HPDE6-E6E7 (cell line): ENCODE measurements around the gene SGPP1.
"Not testable (repeated sequence)": the region's sequence is repeated elsewhere in the genome, so short reads cannot be mapped to it uniquely, and the experiment has no call there.

Experiments
- DNase-seq: peaks from one replicate; pipeline ENCODE4 v3.0.0; 2011; ENCODE audit warnings: missing footprints; ENCODE audit errors: extremely low spot score

Gene SGPP1

GRCh38 chr14:63727736-63728728 is at the start of gene SGPP1:
Gene SGPP1 (minus strand): TSS chr14:63728065. CDS start chr14:63727944, 121 bp downstream.
- DNase-seq: peak; percentile 73

GRCh38 chr14:63777024-63777423 is 49.2 kb upstream of the SGPP1 start:
- peak; percentile 31 for DNase-seq

- peak; percentile 17 for DNase-seq
These were observed 45.6 kb upstream of the SGPP1 start for GRCh38 chr14:63773504-63773903.

GRCh38 chr14:63770187-63770807 is 42.4 kb upstream of the SGPP1 start:
- peak; percentile 21 for DNase-seq

- no peak for DNase-seq
These were observed 38.7 kb upstream of the SGPP1 start for GRCh38 chr14:63766611-63767010.

- DNase-seq: no peak
These were observed 36.8 kb upstream of the SGPP1 start for GRCh38 chr14:63764620-63765139.

GRCh38 chr14:63764103-63764502 is 36.2 kb upstream of the SGPP1 start:
- no peak for DNase-seq

- DNase-seq: no peak
These were observed 33.7 kb upstream of the SGPP1 start for GRCh38 chr14:63761351-63762117.

- DNase-seq: no peak
These were observed 32.1 kb upstream of the SGPP1 start for GRCh38 chr14:63760014-63760413.

GRCh38 chr14:63759456-63759855 is 31.6 kb upstream of the SGPP1 start:
- no peak for DNase-seq

GRCh38 chr14:63757211-63757610 is 29.3 kb upstream of the SGPP1 start:
- no peak for DNase-seq

GRCh38 chr14:63752449-63753169 is 24.7 kb upstream of the SGPP1 start:
- DNase-seq: peak; percentile 19

- not testable (repeated sequence) for DNase-seq
These were observed 23.2 kb upstream of the SGPP1 start for GRCh38 chr14:63751076-63751475.

- no peak for DNase-seq
These were observed 20.0 kb upstream of the SGPP1 start for GRCh38 chr14:63747846-63748245.

GRCh38 chr14:63745858-63746425 is 18.1 kb upstream of the SGPP1 start:
- no peak for DNase-seq

- DNase-seq: no peak
These were observed 17.4 kb upstream of the SGPP1 start for GRCh38 chr14:63745272-63745671.

- DNase-seq: no peak
These were observed 9.7 kb upstream of the SGPP1 start for GRCh38 chr14:63737582-63738006.

GRCh38 chr14:63735720-63736119 is 7.9 kb upstream of the SGPP1 start:
- no peak for DNase-seq

GRCh38 chr14:63730659-63731058 is 2.8 kb upstream of the SGPP1 start:
- DNase-seq: no peak

- peak; percentile 34 for DNase-seq
These were observed 582 bp downstream of the SGPP1 start for GRCh38 chr14:63727231-63727735.

- DNase-seq: no peak
These were observed 1.4 kb downstream of the SGPP1 start for GRCh38 chr14:63726499-63726898.
